Stomach smooth muscle (tissue), 2 donors: ENCODE results near the gene C8G.

ENCODE experiments used
- H3K27ac ChIP-seq: one replicate; pipeline ENCODE4 v1.7.0; 2013; ENCODE audit warnings: mild to moderate bottlenecking, low read length, inconsistent platforms
- H3K27me3 ChIP-seq, 2 donors: one replicate each; pipeline ENCODE4 v1.7.0; 2013; ENCODE audit warnings: low read length in 2 of 2; ENCODE audit not compliant: insufficient read depth in 2 of 2, control insufficient read depth in 1 of 2
- H3K36me3 ChIP-seq, 2 donors: one replicate each; pipeline ENCODE4 v1.7.0; 2013; ENCODE audit warnings: low read length in 2 of 2; ENCODE audit not compliant: control insufficient read depth in 2 of 2, insufficient read depth in 2 of 2
- H3K4me1 ChIP-seq: one replicate; pipeline ENCODE4 v1.7.0; 2013; ENCODE audit warnings: low read length; ENCODE audit not compliant: control insufficient read depth, insufficient read depth
- H3K4me3 ChIP-seq, 2 donors: one replicate each; pipeline ENCODE4 v1.7.0; 2013; ENCODE audit warnings: low read length in 2 of 2
- H3K9ac ChIP-seq, 2 donors: one replicate each; pipeline ENCODE4 v1.7.0; 2013; ENCODE audit warnings: low read length in 2 of 2, mild to moderate bottlenecking in 1 of 2
- H3K9me3 ChIP-seq, 2 donors: one replicate each; pipeline ENCODE4 v1.7.0; 2013; ENCODE audit warnings: low read length in 2 of 2; ENCODE audit not compliant: control insufficient read depth in 2 of 2
- donor health status: healthy.
- donor health status: Pancreatic carcinoma.

The C8G gene

DNA sequence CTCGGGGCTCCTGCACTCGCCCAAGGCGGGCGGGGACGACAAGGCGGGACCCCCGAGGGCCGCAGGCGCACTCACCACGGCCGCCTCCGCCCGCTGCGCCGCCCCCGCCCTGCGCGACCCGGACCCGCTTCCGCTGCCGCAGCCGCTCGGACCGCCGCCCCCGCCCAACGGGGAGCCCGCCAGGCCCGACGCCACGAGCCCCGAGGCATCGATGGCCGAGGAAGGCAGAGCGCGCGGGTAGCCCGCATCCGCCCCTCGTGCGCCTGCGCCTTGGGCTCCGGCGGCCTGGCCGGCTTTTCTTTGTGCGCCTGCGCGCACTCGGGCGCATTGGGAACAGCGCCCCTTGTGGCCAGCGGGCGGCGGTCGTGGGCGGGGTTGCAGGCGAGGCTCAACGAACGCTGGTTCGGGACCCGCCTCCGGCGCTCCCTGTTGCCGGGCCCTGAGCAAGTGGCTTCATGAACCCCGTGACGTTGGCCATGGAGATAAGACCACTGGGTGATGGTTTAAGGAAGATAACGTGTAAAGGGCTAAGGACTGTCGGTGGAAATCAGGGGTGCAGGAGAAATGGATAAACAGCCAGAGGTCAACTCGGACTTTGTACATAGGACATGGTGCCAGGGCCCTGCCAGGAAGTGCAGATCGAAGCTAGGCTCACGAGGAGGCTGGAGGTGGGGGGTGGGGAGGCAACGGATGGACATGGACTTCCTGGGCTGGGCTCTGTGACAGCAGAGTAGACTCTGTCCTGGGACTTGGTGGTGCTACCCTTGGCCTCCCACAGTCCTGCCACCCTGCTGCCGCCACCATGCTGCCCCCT is at the start of gene C8G, which contains the start of gene FBXW5:
Gene C8G, plus strand, starts transcription at position 725 of the 814 bp plus-strand sequence. Its CDS starts 78 bp downstream, at position 803.
Gene FBXW5, minus strand, starts transcription at position 220 of the 814 bp plus-strand sequence. CDS start 655 bp downstream, outside the sequence.
- Histone ChIP-seq H3K9ac (peak within 1 kb of the TSS; percentile 68 to 78), H3K27me3 (no peaks in the 10 kb centered on the region), H3K4me3 (peak within 1 kb of the TSS; percentile 75 to 87), H3K36me3 (peaks cover 20 to 27% of the 10 kb centered on the region in 2 donors), H3K9me3 (no peaks in the 10 kb centered on the region), H3K27ac (peak within 1 kb of the TSS; percentile 37), H3K4me1 (peaks cover 29% of the 10 kb centered on the region)

DNA sequence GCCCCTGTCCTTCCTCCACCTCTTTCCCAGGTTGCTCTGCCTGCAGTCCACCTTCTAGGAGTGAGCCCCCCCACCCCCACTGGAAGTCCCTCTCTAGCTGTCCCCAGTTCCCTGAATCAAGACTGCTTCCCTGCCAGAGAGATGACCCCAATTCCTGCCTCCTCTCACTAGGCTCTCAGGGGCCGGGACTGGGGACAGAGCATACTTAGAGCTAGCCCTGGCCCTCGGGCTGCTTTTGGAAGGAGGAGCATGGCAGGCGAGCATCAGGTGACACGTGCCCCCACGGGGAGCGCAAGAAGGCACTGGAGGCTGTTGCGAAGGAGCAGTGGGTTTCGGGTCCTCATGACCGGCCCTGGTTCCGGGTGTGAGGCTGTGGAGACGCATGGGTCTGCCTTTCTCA is 49.0 kb upstream of the C8G start:
- peaks cover 8 to 15% of the 10 kb centered on the region in 2 donors for H3K36me3 ChIP-seq

DNA sequence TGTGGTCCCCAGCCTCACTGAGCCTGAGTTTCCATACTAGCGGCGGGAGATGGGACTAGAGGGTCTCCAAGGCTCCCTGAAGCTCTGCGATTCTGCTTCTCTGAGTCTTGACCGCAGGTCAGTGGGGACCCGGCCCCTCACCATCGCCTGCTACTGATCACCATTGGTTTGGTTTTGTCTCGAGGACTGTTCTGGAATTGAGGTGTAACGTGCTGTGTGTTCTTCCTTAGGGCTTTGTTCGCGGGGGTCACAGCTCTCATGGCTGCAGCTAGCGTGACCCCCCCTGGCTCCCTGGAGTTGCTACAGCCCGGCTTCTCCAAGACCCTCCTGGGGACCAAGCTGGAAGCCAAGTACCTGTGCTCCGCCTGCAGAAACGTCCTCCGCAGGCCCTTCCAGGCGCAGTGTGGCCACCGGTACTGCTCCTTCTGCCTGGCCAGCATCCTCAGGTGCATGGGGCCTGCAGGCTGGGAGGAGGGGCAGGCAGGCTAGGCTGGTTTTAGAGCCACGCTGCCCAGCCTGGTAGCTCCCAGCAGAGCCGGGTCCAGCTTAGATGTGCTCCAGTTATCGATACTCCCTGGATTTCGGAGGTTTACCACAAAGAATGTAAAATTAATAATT is 46.5 kb upstream of the C8G start:
- Histone ChIP-seq H3K27me3 (no peaks in the 10 kb centered on the region), H3K4me1 (peaks cover 33% of the 10 kb centered on the region), H3K36me3 (peaks cover 8 to 11% of the 10 kb centered on the region in 2 donors), H3K9me3 (no peaks in the 10 kb centered on the region), H3K4me3 (no peak overlapping the region), H3K27ac (no peak overlapping the region), H3K9ac (no peak overlapping the region)

More for the DNA sequence above, 49.0 kb upstream of the C8G start:
- Histone ChIP-seq H3K9me3 (no peaks in the 10 kb centered on the region), H3K4me3 (no peak overlapping the region), H3K4me1 (peaks cover 8% of the 10 kb centered on the region), H3K27ac (no peak overlapping the region), H3K27me3 (no peaks in the 10 kb centered on the region), H3K9ac (no peak overlapping the region)

GRCh38 chr9:136899196-136899595 is 45.8 kb upstream of the C8G start:
- peaks cover 8 to 11% of the 10 kb centered on the region in 2 donors for H3K36me3 ChIP-seq
- H3K4me1 ChIP-seq, result peaks cover 33% of the 10 kb centered on the region
- H3K27ac ChIP-seq, result no peak overlapping the region

GRCh38 chr9:136900556-136900955 is 44.5 kb upstream of the C8G start:
- H3K27me3 ChIP-seq, result no peaks in the 10 kb centered on the region
- no peak overlapping the region for H3K4me3 ChIP-seq
- peaks cover 33% of the 10 kb centered on the region for H3K4me1 ChIP-seq
- peak overlapping the region; percentile 75 for H3K27ac ChIP-seq
- H3K36me3 ChIP-seq, result peaks cover 8 to 11% of the 10 kb centered on the region in 2 donors
- no peaks in the 10 kb centered on the region for H3K9me3 ChIP-seq
- H3K9ac ChIP-seq, result peak overlapping the region in 1 of 2 donors; percentile 13

More at GRCh38 chr9:136899196-136899595, 45.8 kb upstream of the C8G start:
- Histone ChIP-seq H3K27me3 (no peaks in the 10 kb centered on the region), H3K4me3 (no peak overlapping the region), H3K9ac (no peak overlapping the region), H3K9me3 (no peaks in the 10 kb centered on the region)

DNA sequence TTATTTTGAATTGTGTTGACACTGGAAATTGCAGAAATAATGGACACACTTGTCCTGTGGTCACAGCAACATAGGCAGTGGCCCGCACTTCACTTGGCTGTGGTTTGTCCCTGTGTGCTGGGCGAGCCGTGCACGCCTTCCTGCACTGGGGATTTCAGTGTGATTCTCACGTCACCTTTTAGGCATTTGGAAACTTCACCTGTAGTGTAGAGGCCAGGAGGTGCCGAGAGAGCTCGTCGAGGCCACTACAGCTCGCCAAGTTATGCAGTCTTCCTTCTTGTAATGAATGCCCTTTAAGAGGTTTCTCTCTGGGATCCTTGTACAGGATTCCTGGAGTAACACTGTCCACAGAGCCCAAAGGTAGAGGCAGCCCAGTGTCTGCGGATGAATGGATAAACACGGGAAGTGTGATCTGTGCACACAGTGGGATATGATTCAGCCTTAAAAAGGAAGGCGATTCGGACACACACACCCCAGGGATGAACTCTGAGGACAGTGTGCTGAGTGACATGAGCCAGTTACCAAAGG is 44.0 kb upstream of the C8G start:
- Histone ChIP-seq H3K4me3 (peak overlapping the region; percentile 11 to 55), H3K4me1 (peaks cover 33% of the 10 kb centered on the region), H3K27me3 (no peaks in the 10 kb centered on the region), H3K9me3 (no peaks in the 10 kb centered on the region), H3K36me3 (peaks cover 8 to 11% of the 10 kb centered on the region in 2 donors), H3K9ac (peak overlapping the region; percentile 56 to 62), H3K27ac (peak overlapping the region; percentile 75)

- no peaks in the 10 kb centered on the region for H3K9me3 ChIP-seq
- H3K9ac ChIP-seq, result peak overlapping the region; percentile 56 to 62
- H3K4me3 ChIP-seq, result peak overlapping the region; percentile 34 to 55
- H3K36me3 ChIP-seq, result peaks cover 8 to 12% of the 10 kb centered on the region in 2 donors
- H3K27ac ChIP-seq, result peak overlapping the region; percentile 75
- peaks cover 33% of the 10 kb centered on the region for H3K4me1 ChIP-seq
- H3K27me3 ChIP-seq, result no peaks in the 10 kb centered on the region
Measured at GRCh38 chr9:136901516-136902258, 43.4 kb upstream of the C8G start.

DNA sequence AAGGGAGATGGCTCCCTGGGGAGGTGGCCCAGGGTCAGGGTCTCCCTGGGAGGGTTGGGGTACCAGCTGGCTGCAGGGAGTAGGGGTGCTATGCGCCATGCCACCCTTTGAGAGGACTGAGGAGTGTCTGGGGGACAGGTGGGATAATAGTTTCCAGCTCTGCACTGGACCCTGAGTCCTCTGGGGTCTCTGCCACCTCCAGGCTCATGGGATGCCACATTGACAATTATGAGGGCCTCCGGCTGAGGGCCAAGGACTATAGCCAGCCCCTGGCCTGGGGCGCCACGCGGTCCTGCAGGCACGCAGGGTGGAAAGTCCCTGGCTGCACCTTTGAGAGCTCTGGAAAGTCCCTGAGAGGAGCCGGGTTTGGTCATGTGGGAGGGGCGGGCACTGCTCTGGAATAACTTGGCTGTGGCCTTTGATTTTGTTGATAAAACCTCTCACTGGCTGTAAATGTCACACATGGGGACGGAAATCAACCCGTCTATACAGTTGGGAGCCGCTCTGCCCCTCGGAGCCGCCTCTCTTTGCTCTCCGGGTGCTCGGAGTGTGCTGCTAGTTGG is 42.7 kb upstream of the C8G start:
- Histone ChIP-seq H3K9me3 (no peaks in the 10 kb centered on the region), H3K9ac (peak overlapping the region; percentile 56 to 62), H3K27me3 (no peaks in the 10 kb centered on the region), H3K36me3 (peaks cover 8 to 15% of the 10 kb centered on the region in 2 donors), H3K4me1 (peaks cover 33% of the 10 kb centered on the region), H3K4me3 (peak overlapping the region; percentile 34 to 55), H3K27ac (peak overlapping the region; percentile 75)

GRCh38 chr9:136903041-136903554 is 41.9 kb upstream of the C8G start:
- H3K4me3 ChIP-seq, result peak overlapping the region in 1 of 2 donors; percentile 55
- no peaks in the 10 kb centered on the region for H3K9me3 ChIP-seq
- peaks cover 8 to 22% of the 10 kb centered on the region in 2 donors for H3K36me3 ChIP-seq
- peak overlapping the region in 1 of 2 donors; percentile 32 for H3K9ac ChIP-seq
- peaks cover 33% of the 10 kb centered on the region for H3K4me1 ChIP-seq
- peak overlapping the region; percentile 75 for H3K27ac ChIP-seq
- no peaks in the 10 kb centered on the region for H3K27me3 ChIP-seq

DNA sequence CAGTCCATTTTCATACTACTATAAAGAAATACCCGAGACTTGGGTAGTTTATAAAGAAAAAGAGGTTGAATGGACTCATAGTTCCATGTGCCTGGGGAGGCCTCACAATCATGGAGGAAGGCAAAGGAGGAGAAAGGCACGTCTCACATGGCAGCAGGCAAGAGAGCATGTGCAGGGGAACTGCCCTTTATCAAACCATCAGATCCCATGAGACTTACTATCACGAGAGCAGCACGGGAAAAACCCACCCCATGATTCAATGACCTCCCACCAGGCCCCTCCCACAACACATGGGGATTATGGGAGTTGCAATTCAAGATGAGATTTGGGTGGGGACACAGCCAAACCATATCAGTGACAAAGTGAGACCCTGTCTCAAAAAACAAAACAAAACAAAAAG is 38.8 kb upstream of the C8G start:
- H3K36me3 ChIP-seq, result peaks cover 0 to 16% of the 10 kb centered on the region in 2 donors
- no peak overlapping the region for H3K27ac ChIP-seq

More for the DNA sequence above, 38.8 kb upstream of the C8G start:
- H3K27me3 ChIP-seq, result no peaks in the 10 kb centered on the region
- no peak overlapping the region for H3K4me3 ChIP-seq
- H3K9me3 ChIP-seq, result no peaks in the 10 kb centered on the region
- no peak overlapping the region for H3K9ac ChIP-seq
- H3K4me1 ChIP-seq, result peaks cover 22% of the 10 kb centered on the region
